Activated naive CD4-positive, alpha-beta T cell treated with anti-CD3 and anti-CD28 coated beads, Interleukin-2, amount 50 U/mL, for 24 hours (primary cell): ENCODE results near the gene PLCH2.
"Not testable (repeated sequence)": the region's sequence is repeated elsewhere in the genome, so short reads cannot be mapped to it uniquely, and the experiment has no call there.

ENCODE experiments used
- H3K27ac Mint-ChIP-seq: one replicate; pipeline ENCODE4 v1.8.0; 2021; ENCODE audit warnings: mild to moderate bottlenecking, mixed read lengths
- H3K27me3 Mint-ChIP-seq: one replicate; pipeline ENCODE4 v1.8.0; 2021; ENCODE audit warnings: mixed read lengths
- H3K36me3 Mint-ChIP-seq: one replicate; pipeline ENCODE4 v1.8.0; 2021; ENCODE audit warnings: mixed read lengths
- H3K4me1 Mint-ChIP-seq: one replicate; pipeline ENCODE4 v1.8.0; 2021; ENCODE audit warnings: mixed read lengths
- H3K4me3 Mint-ChIP-seq: one replicate; pipeline ENCODE4 v1.8.0; 2021; ENCODE audit warnings: mild to moderate bottlenecking, mixed read lengths
- H3K9me3 Mint-ChIP-seq: one replicate; pipeline ENCODE4 v1.8.0; 2021; ENCODE audit warnings: mixed read lengths

Gene PLCH2

DNA sequence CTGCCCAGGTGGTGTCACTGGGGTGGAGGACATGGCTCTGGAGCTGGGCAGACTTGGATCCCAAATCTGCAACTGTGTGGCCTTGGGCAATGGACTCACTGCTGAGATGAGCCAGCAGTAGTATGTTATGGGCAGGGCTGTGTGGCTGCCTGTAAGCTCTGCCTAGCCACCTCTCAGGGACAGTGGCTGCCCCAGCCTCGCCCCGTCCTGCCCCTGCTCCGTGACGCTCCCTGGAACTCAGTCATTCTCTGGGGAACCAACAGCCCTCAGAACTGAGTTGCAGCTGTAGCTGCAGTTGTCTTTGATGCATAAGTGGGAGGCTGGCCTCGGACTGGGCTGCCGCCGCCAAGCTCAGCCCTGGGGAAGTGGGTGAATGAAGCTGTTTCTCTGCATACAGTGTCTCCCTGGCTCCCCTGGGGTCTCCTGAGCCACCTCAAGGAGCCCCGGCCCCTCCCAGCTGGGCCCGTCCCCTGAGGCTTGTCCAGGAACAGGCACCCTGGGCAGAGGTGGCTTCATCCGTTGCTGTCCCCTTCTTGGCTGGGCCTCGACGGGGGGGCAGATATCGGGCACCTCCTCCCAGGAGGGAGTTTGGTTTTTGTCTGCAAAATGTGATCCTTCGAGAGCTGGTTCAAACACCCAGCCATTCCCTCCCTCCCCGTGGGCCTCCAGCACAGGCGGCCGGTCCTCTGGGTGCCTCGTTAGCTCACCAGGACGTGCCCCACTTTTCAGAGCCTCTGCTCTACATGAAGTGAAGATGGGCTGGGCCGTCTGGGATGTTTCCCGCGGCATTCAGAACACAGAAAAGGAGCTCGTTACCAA lies 26.2 kb upstream of the PLCH2 start:
- Mint-ChIP-seq H3K9me3 (no peaks in the 10 kb centered on the region), H3K4me3 (no peak overlapping the region), H3K36me3 (no peaks in the 10 kb centered on the region), H3K27me3 (no peaks in the 10 kb centered on the region), H3K27ac (no peak overlapping the region), H3K4me1 (no peaks in the 10 kb centered on the region)

DNA sequence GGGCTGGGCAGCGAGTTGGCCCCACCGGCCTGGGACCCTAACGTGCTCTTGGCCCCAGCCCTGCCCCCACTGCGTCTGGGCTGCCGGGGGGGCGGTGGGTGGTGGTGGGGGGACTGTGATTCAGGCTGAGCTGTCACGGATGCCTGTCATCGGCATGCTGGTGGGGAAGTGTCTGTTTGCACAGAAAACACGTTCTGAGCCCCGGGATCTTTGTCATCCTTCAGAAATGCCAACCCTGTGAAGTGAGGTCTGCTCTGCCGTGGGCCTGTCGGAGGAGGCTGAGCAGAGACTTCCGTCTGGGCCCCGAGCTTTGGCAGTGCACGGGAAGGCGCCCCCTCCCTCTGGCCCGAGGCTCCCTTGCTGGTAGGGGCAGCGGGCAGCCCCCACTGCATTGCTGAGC lies 24.3 kb upstream of the PLCH2 start:
- H3K4me1 Mint-ChIP-seq = no peaks in the 10 kb centered on the region

DNA sequence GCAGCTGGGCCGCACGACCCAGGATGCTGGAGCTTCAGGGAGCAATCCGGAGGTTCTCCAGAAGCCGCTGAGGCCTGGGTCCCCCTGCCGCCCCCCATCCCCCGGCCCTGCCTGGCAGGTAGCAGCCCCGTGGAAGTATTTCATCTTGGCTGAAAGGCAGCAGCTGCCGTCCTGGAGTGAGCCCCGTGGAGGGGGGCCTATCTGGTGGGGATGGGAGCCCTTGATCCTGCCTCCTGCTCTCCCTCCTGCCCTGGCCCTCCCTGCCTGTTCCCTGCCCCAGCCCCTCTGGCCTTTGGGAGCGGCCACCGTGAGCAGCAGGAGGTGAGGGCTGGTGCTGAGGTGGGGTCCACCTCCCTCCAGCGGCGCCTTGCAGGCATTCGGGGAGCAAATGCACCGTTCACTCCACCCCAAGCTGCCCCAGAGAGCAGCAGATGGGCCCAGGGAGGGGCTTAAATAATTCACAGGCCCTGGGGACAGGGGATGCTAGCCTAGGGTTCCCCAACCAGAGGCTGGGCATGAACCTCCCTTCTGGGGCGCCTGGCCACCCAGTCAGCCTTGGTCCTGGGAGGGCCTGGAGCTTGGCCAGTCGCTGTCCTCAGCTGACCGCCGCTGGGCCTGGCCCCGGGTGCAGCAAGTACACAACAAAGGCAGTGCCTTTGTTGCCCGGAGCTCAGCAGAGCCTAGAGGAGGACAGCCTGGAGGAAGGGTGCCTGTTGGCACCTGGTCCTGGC lies 23.7 kb upstream of the PLCH2 start:
- Mint-ChIP-seq H3K36me3 (no peaks in the 10 kb centered on the region), H3K27me3 (no peaks in the 10 kb centered on the region), H3K4me1 (no peaks in the 10 kb centered on the region), H3K9me3 (no peaks in the 10 kb centered on the region), H3K4me3 (no peak overlapping the region), H3K27ac (no peak overlapping the region)

More for the DNA sequence above, 24.3 kb upstream of the PLCH2 start:
- Mint-ChIP-seq H3K27me3 (no peaks in the 10 kb centered on the region), H3K27ac (no peak overlapping the region), H3K4me3 (no peak overlapping the region), H3K36me3 (no peaks in the 10 kb centered on the region), H3K9me3 (no peaks in the 10 kb centered on the region)

DNA sequence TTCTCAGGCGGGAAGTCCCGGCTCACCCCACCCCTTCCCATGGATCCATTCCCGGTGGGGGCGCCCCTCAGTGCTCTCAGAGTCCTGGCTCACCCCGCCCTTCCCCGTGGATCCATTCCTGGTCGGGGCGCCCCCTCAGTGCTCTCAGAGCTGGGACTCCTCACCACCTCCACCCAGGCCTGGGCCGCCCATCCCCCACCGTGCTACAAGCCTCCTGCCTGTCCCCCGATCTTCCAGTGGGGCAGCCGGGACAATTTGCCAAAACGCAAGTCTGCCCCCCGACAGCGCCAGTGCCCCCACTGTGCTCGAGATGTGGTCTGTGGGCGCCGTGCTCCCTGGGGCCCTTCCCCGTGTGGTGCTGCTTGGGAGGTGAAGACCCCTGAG lies 23.2 kb upstream of the PLCH2 start:
- no peaks in the 10 kb centered on the region for H3K27me3 Mint-ChIP-seq
- no peaks in the 10 kb centered on the region for H3K9me3 Mint-ChIP-seq
- H3K27ac Mint-ChIP-seq = no peak overlapping the region

DNA sequence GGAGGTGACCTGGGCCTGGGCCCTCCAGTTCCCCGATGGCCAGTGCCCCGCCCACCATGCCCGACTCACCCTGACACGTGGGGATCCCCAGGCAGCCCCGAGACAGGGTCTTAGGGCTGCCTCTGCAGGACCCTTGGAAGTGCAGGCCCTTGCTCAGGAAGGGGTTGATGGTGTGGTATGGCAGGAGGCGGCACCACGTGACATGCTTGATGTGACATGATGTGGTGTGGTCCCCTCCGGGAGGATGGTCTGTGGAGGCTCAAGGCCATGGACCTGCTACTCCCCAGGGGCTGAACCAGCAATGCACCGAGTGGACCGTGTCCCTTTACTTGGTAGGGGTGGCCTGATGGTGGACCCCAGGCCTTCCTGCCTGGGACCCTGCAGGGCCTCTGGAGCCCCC lies 21.9 kb upstream of the PLCH2 start:
- Mint-ChIP-seq H3K36me3 (no peaks in the 10 kb centered on the region), H3K4me3 (no peak overlapping the region), H3K9me3 (no peaks in the 10 kb centered on the region), H3K27me3 (no peaks in the 10 kb centered on the region), H3K4me1 (no peaks in the 10 kb centered on the region), H3K27ac (no peak overlapping the region)

More for the DNA sequence above, 23.2 kb upstream of the PLCH2 start:
- Mint-ChIP-seq H3K4me3 (no peak overlapping the region), H3K4me1 (no peaks in the 10 kb centered on the region), H3K36me3 (no peaks in the 10 kb centered on the region)

DNA sequence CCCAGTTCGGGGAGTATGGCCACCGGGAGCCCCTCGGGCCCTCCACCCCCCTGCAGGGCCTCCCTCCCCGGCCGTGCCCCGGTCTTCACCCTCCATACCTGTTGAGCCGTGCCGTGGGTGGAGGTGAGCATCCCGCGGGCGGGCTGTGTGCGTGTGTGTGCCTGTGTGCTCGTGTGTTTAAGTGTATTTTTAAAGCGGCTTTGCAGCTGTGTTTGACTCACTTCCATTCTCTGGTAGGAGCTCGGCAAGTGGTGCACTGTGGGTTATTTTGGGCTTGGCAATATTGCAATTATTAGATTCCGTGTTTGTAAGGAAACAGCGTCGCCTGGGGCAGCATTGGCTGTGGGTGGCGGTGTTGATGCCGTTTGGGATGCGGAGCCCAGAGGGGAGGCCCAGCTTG lies 20.3 kb upstream of the PLCH2 start:
- Mint-ChIP-seq H3K27me3 (no peaks in the 10 kb centered on the region), H3K9me3 (no peaks in the 10 kb centered on the region), H3K27ac (no peak overlapping the region), H3K4me1 (no peaks in the 10 kb centered on the region), H3K36me3 (no peaks in the 10 kb centered on the region), H3K4me3 (no peak overlapping the region)

DNA sequence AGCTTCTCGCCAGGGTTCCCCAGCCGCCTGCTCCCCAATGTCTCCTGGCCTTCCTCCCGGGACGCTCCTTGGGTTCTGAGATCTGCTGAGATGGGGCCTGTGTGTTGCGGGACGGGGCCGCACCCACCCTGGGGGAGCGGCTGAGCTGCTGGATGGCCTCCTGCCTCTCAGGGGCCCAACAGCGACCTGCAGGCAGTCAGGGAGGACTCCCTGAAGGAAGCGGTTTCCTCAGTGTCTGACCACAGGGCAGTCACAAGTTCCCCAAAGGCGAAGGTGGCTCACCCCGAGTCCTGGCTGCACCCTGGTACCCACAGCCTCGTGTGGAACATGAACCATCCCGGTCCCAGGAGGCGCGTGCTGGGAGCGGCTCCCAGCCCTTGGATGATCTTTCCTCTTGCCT lies 18.6 kb upstream of the PLCH2 start:
- Mint-ChIP-seq H3K27me3 (no peaks in the 10 kb centered on the region), H3K4me1 (no peaks in the 10 kb centered on the region), H3K27ac (no peak overlapping the region), H3K9me3 (no peaks in the 10 kb centered on the region), H3K4me3 (no peak overlapping the region), H3K36me3 (no peaks in the 10 kb centered on the region)

DNA sequence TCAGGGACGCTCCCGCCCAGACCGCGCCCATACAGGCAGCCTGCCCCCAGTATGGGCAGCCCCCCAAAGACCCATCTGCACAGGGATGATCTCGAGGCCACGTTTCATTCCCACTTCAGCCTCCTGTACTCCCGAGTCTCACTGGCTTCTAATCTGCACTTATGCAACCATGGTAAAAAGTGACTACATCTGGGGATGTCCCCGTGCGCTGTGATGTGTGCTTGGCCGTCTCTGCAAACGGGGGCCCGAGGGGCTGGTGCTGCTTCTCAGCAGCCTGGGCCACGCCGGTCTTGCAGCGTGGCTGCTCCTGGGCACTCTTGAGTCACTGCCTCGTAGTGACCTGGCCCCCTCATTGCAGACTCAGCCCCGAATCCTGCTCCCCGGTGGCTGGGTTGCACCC lies 17.4 kb upstream of the PLCH2 start:
- H3K9me3 Mint-ChIP-seq = no peaks in the 10 kb centered on the region

DNA sequence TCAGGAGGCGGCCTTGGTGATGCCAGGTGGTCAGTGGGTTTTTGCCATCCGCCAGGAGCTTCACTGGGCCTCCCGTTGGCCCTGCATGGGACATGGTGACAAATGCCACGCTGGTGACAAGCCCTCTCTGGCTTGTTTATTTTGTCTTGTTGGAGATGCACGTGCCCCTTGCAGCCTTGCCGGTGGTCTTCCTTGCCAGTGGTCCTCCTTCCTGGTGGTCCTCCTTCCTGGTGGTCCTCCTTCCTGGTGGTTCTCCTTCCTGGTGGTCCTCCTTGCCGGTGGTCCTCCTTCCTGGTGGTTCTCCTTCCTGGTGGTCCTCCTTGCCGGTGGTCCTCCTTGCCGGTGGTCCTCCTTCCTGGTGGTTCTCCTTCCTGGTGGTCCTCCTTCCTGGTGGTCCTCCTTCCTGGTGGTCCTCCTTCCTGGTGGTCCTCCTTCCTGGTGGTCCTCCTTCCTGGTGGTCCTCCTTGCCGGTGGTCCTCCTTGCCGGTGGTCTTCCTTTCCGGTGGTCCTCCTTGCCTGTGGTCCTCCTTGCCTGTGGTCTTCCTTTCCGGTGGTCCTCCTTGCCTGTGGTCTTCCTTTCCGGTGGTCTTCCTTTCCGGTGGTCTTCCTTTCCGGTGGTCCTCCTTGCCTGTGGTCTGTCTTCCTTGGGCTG lies 16.9 kb upstream of the PLCH2 start:
- not testable (repeated sequence) for H3K9me3 Mint-ChIP-seq, H3K4me1 Mint-ChIP-seq, H3K27me3 Mint-ChIP-seq, H3K27ac Mint-ChIP-seq, H3K36me3 Mint-ChIP-seq, H3K4me3 Mint-ChIP-seq

More for the DNA sequence above, 17.4 kb upstream of the PLCH2 start:
- Mint-ChIP-seq H3K36me3 (no peaks in the 10 kb centered on the region), H3K4me1 (no peaks in the 10 kb centered on the region), H3K4me3 (no peak overlapping the region), H3K27me3 (no peaks in the 10 kb centered on the region), H3K27ac (no peak overlapping the region)

DNA sequence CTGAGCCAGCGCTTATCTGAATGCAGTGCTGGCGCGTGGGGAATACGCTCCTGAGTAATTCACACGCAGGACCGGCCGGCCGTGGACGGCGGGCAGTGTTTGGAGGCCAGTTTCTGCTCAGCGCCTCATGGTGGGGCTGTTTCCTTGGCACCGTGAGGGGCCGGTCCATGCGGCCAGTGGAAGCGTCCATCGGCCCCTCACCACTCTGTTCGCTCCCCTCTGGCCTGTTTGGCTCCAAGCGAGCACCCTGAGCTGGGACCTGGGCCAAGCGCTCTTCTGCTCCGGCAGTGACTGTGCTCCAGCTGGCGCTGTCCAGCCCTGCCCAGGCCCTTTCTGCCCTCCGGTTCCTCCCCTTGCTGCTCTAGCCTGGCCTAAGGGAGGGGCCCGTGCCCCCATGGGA lies 16.3 kb upstream of the PLCH2 start:
- H3K27me3 Mint-ChIP-seq = peaks cover 3% of the 10 kb centered on the region
- H3K9me3 Mint-ChIP-seq = no peaks in the 10 kb centered on the region
- H3K27ac Mint-ChIP-seq = no peak overlapping the region
- no peak overlapping the region for H3K4me3 Mint-ChIP-seq
- H3K36me3 Mint-ChIP-seq = no peaks in the 10 kb centered on the region
- no peaks in the 10 kb centered on the region for H3K4me1 Mint-ChIP-seq

DNA sequence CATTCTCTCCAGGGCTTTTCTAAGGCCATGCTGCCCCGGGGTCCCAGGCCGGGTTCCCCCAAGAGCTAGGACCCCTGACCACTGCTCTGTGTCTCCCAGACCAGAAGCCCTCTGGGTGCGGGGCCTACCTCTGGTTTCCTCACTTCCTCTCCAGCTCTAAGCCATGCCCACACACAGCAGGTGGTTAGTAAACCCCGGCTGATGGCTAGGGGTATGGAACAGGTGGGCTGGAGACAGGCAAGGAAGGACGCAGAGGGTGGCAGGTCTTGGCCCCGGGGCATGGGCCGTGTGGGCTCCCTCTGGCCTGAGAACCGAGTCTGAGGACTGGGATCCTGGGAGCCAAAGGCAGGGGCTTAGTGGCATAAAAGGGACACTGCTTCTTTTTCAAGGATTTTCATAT lies 15.9 kb upstream of the PLCH2 start:
- no peak overlapping the region for H3K4me3 Mint-ChIP-seq
- no peaks in the 10 kb centered on the region for H3K36me3 Mint-ChIP-seq
- H3K27me3 Mint-ChIP-seq = peaks cover 3% of the 10 kb centered on the region
- no peak overlapping the region for H3K27ac Mint-ChIP-seq
- no peaks in the 10 kb centered on the region for H3K4me1 Mint-ChIP-seq
- no peaks in the 10 kb centered on the region for H3K9me3 Mint-ChIP-seq

DNA sequence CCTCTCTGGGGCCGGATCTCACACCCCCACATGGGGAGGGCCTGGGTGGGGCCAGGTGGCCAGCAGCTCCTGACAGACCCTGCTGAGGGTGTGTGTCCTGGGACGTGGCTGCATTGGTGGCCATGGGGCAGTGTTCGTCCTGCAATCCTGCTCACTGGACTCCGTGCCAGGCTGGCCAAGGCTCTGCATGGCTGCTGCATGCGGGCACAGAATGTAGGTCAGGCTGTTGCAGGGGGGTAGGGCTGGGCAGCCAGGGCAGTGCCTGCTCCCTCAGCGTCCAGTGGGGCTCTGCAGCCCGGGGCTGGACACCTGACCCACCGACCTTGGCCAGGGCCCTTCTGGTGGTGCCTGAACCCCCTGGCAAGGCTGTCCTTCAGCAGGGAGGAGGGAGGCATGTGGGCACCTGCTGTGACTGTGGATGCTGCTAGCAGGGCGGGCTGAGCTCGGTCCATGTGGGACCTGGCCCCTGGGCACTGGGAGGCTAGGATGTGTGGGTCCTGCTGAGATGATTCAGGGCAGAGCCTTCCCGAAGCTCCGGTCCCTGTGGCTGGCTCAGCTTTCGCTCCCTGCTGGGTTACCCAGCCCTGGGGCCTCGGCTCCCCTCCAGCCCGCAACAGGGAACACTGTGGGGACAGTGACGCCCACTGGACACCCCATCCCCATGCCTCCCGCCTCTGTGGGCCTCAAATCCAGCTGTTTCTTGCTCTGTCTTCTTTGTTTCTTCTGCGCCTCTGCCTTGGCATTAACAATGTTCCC lies 14.9 kb upstream of the PLCH2 start:
- no peaks in the 10 kb centered on the region for H3K36me3 Mint-ChIP-seq
- H3K27me3 Mint-ChIP-seq = peaks cover 3% of the 10 kb centered on the region
- H3K9me3 Mint-ChIP-seq = no peaks in the 10 kb centered on the region
- no peak overlapping the region for H3K4me3 Mint-ChIP-seq
- no peak overlapping the region for H3K27ac Mint-ChIP-seq
- H3K4me1 Mint-ChIP-seq = no peaks in the 10 kb centered on the region

DNA sequence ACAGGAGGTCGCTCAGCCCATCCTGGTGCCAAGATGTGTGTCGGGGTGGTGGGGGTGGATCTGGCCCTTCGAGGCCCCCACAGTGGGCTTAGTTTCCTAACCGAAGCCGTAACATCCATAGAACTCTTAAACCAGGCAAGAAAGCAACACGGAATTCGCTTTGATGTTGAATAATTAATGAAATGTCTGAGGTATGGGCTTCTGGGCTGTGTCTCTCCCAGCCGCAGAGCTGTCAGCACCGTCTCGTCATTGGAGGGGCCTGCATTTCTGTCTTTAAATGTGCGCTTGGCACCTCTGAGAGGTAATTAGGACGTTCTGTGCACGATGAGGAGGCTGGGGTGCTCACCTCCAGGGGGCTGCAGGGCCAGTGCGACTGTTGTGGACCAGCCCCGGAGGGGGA lies 13.3 kb upstream of the PLCH2 start:
- Mint-ChIP-seq H3K4me1 (no peaks in the 10 kb centered on the region), H3K9me3 (no peaks in the 10 kb centered on the region), H3K27me3 (peaks cover 3% of the 10 kb centered on the region), H3K4me3 (no peak overlapping the region), H3K27ac (no peak overlapping the region), H3K36me3 (no peaks in the 10 kb centered on the region)

DNA sequence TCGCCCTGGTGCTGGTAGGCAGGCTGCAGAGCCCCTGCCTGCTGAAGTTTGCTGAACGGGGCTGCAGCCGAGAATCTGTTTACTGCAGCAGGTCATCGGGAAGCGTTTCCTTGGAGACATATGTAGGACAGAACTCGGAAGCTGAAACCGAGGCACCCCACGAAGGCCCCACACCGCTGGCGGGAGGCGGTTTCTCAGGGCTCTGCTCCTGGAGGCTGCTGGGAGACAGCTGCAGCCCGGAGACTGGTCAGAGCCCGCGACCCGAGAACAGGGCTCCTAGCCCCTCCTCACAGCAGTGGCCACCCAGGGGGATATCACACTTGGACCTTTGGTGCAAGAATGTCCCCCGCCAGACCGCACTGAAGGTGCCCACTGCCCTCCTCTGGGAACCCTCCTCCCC lies 12.7 kb upstream of the PLCH2 start:
- H3K4me3 Mint-ChIP-seq = no peak overlapping the region
- H3K9me3 Mint-ChIP-seq = no peaks in the 10 kb centered on the region
- peaks cover 3% of the 10 kb centered on the region for H3K27me3 Mint-ChIP-seq
- H3K36me3 Mint-ChIP-seq = no peaks in the 10 kb centered on the region
- H3K27ac Mint-ChIP-seq = no peak overlapping the region
- no peaks in the 10 kb centered on the region for H3K4me1 Mint-ChIP-seq

DNA sequence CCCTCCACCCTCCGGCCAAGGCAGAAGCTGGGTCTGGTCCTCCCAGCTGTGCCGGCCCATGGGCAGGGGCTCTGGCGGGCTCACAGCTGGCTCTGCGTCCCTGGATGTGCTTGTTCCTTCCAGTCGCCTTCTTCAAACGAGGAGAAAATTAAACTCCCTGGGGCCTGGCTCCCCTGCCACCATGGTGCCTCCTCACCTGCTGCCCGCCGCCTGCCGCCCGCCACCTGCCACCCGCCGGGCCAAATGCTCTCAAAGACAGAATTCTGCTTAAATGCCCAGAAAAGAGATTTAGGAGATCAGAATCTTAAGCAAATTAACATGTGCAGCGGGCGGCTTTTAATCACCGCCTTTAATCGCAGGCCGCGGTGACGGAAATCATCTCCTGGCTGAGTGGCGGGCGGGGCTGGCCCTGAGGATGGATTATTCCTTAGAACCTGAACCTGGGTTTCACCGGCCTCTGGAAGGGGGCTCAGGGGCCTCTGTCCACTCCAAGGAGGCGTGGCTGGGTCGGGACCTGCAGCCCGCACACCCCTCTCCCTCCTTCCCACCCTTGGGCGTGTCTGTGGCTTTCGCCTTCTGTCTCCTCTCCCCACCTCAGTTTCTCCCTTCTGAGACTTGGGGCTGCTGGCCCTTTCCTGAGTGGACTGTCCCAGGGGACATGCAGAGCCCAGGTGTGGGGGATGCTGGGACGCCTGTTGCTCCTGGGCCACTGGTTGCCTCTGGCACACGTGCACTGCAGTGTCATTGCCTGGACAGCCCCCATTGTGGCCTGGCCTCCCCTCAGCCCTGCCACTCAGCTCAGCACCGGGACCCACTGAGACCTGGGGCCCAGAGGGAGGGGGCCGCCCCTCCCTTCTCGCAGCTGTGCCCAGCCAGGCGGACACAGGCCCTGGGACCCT lies 10.5 kb upstream of the PLCH2 start:
- Mint-ChIP-seq H3K4me3 (no peak overlapping the region), H3K9me3 (no peaks in the 10 kb centered on the region), H3K36me3 (no peaks in the 10 kb centered on the region), H3K27ac (no peak overlapping the region), H3K4me1 (no peaks in the 10 kb centered on the region), H3K27me3 (peaks cover 3% of the 10 kb centered on the region)
